Right renal cortex interstitium (tissue), 3 donors: ENCODE measurements around the gene NSD2. TPM values are rescaled to one million over a fixed set of nuclear protein-coding genes. Genes with fewer than 3 reads are reported as not detected.
"Not testable (repeated sequence)": the region's sequence is repeated elsewhere in the genome, so short reads cannot be mapped to it uniquely, and the experiment has no call there.

Experiments used
- DNase-seq, 3 donors: peaks; one replicate each; pipeline ENCODE4 v3.0.0-alpha.2; 2013; ENCODE audit warnings: low read depth in 3 of 3, low spot score in 2 of 3
- polyA plus RNA-seq, 3 donors: library from polyadenylated mRNA; unstranded; fragments of 120-200 nt; gene quantifications; one replicate each; pipeline ENCODE4 v1.2.1, GENCODE V29; 2013; ENCODE audit not compliant: insufficient read length in 3 of 3

The NSD2 gene
- polyA plus RNA-seq, 3 donors, result 73.8 to 76.6 (median 75.5) TPM

- no peak for DNase-seq
These were observed 29.8 kb upstream of the NSD2 start for GRCh38 chr4:1841201-1841886.

GRCh38 chr4:1841887-1842210 is 29.3 kb upstream of the NSD2 start:
- DNase-seq, result no peak

GRCh38 chr4:1842339-1842895 is 28.8 kb upstream of the NSD2 start:
- DNase-seq, result no peak

GRCh38 chr4:1842993-1843448 is 28.2 kb upstream of the NSD2 start:
- no peak for DNase-seq

GRCh38 chr4:1843852-1844251 is 27.3 kb upstream of the NSD2 start:
- no peak for DNase-seq

- DNase-seq, result not testable (repeated sequence)
These were observed 26.6 kb upstream of the NSD2 start for GRCh38 chr4:1844618-1845017.

- DNase-seq, result no peak
These were observed 24.6 kb upstream of the NSD2 start for GRCh38 chr4:1846580-1846979.

GRCh38 chr4:1850276-1850675 is 20.9 kb upstream of the NSD2 start:
- no peak for DNase-seq

- DNase-seq, result no peak
These were observed 20.0 kb upstream of the NSD2 start for GRCh38 chr4:1851160-1851559.

- no peak for DNase-seq
These were observed 19.4 kb upstream of the NSD2 start for GRCh38 chr4:1851575-1852410.

- DNase-seq, result no peak
These were observed 18.1 kb upstream of the NSD2 start for GRCh38 chr4:1852904-1853623.

GRCh38 chr4:1854752-1855151 is 16.4 kb upstream of the NSD2 start:
- no peak for DNase-seq

- DNase-seq, result no peak
These were observed 15.7 kb upstream of the NSD2 start for GRCh38 chr4:1855333-1856070.

GRCh38 chr4:1856071-1856942 is 14.9 kb upstream of the NSD2 start, which contains the start of gene LETM1:
Gene LETM1 (minus strand): TSS chr4:1856156. CDS start chr4:1855950, 206 bp downstream.
- peak; percentile 63 to 88 (median 76) for DNase-seq

- no peak for DNase-seq
These were observed 14.1 kb upstream of the NSD2 start for GRCh38 chr4:1856943-1857699.

- DNase-seq, result no peak
These were observed 13.3 kb upstream of the NSD2 start for GRCh38 chr4:1857931-1858330.

- no peak for DNase-seq
These were observed 11.8 kb upstream of the NSD2 start for GRCh38 chr4:1859389-1859753.

GRCh38 chr4:1862055-1862911 is 8.9 kb upstream of the NSD2 start:
- DNase-seq, result no peak
